Measurements from ENCODE around the gene YJU2.
"Not testable (repeated sequence)": the region's sequence is repeated elsewhere in the genome, so short reads cannot be mapped to it uniquely, and the experiment has no call there.

Gene YJU2

GRCh38 chr19:4229179-4229931 lies 17.5 kb upstream of the YJU2 start, which contains the start of gene EBI3:
Gene EBI3 (plus strand): TSS chr19:4229523. CDS start chr19:4229551, 28 bp downstream.
- DNase-seq, result no peak

DNA sequence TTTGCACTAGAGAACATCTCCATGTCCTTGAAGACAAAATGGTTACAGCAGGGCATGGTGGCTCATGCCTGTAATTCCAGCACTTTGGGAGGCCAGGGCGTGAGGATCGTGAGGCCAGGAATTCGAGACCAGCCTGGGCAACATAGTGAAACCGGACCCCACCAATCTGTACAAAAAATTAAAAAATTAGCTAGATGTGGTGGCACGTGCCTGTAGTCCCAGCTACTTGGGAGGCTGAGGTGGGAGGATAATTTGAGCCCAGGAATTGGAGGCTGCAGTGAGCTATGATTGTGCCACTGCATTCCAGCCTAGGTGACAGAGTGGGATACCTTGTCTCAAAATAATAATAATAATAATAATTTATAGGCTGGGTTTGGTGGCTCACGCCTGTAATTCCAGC lies 16.6 kb upstream of the YJU2 start:
- DNase-seq, result not testable (repeated sequence)

GRCh38 chr19:4231521-4231920 lies 15.4 kb upstream of the YJU2 start:
- DNase-seq, result not testable (repeated sequence)

- not testable (repeated sequence) for DNase-seq
Measured at GRCh38 chr19:4232139-4232538, 14.7 kb upstream of the YJU2 start.

GRCh38 chr19:4232614-4233281 lies 14.1 kb upstream of the YJU2 start:
- DNase-seq, result no peak

GRCh38 chr19:4233282-4233853 lies 13.5 kb upstream of the YJU2 start:
- peak; percentile 8 to 41 for DNase-seq

GRCh38 chr19:4234142-4234861 lies 12.6 kb upstream of the YJU2 start:
- DNase-seq, result no peak

- no peak for DNase-seq
Measured at GRCh38 chr19:4234862-4235201, 12.0 kb upstream of the YJU2 start.

GRCh38 chr19:4237510-4237909 lies 9.4 kb upstream of the YJU2 start:
- not testable (repeated sequence) for DNase-seq

- no peak for DNase-seq
Measured at GRCh38 chr19:4238831-4239230, 8.0 kb upstream of the YJU2 start.

- DNase-seq, result no peak
Measured at GRCh38 chr19:4241824-4242430, 5.0 kb upstream of the YJU2 start.

DNA sequence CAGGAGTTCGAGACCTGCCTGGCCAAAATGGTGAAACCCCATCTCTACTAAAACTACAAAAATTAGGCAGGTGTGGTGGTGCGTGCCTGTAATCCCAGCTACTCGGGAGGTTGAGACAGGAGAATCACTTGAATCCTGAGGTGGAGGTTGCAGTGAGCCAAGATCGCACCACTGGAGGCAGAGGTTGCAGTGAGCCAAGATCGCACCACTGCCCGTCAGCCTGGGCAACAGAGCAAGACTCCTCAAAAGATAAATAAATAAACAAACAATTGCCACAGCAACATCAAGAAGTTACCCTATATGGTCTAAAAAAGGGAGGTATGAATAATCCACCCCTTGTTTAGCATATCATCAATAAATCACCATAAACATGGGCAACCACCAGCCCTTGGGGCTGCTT lies 942 bp upstream of the YJU2 start:
- not testable (repeated sequence) for DNase-seq

GRCh38 chr19:4256563-4256962 lies 9.7 kb downstream of the YJU2 start:
- no peak for DNase-seq

GRCh38 chr19:4257025-4257424 lies 10.1 kb downstream of the YJU2 start:
- no peak for DNase-seq

GRCh38 chr19:4258181-4258580 lies 11.3 kb downstream of the YJU2 start:
- no peak for DNase-seq

GRCh38 chr19:4260613-4261191 lies 13.8 kb downstream of the YJU2 start:
- DNase-seq, result no peak

- no peak for DNase-seq
Measured at GRCh38 chr19:4264812-4265211, 17.9 kb downstream of the YJU2 start.

DNA sequence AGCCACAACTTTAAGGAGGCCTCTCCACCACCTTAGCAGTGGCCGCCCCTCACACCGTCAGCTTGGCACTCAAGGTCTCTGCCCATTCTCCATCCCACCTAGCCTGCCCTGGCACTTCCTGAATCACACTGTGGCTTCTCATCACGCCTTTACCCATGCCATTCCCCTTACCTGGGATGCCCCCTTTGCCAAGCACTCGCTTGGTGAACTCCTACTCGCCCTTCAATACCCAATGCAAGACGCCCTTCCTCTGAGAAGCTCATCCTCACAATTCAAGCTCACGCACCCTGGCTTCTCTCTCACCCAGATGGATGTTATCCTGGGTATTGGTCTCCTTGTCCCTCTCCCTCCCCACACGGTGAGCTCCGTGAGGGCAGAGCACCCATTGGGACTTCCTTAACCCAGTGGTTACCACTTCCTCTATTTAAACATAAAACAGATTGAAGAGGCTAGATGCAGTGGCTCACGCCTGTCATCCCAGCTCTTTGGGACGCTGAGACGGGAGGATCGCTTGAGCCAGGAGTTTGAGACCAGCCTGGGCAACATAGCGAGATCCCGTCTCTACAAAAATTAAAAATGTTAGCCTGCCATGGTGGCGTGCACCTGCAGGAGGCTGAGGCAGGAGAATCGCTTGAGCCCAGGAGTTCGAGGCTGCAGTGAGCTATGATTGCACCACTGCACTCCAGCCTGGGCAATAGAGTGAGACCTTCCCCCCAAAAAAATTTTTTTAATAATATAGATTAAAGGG lies 19.5 kb downstream of the YJU2 start:
- no peak for DNase-seq

DNA sequence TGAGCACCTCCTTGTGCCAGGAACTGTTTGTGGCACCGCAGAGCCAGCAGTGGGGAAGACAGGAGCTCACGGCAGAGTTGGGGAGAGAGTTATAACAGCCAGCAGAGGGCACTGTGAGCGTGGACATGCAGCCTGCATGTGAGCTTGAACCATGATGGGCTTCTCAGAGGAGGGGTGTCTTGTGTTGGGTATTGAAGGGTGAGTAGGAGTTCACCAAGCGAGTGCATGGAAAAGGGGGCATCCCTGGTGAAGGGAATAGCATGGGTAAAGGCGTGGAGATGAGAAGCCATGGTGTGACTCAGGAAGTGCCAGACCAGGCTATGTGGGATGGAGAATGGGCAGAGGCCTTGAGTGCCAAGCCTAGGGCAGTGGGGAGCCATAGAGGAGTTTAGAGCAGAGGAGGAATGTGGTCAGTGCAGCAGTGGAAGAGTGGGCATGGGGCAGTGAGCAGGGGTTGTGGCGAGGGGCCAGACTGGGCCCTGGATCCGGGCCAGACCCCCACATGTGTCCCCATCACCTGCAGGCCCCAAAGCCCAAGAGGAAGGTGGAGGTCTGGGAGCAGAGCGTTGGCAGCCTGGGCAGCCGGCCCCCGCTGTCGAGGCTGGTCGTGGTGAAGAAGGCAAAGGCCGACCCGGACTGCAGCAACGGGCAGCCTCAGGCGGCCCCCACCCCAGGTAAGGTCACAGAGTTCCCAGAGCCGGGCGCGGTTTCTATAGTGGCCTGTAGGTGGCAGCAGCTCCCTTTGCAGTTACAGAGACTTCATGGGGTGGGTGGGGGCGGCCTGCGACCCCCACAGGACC lies 20.4 kb downstream of the YJU2 start:
- DNase-seq, result no peak

DNA sequence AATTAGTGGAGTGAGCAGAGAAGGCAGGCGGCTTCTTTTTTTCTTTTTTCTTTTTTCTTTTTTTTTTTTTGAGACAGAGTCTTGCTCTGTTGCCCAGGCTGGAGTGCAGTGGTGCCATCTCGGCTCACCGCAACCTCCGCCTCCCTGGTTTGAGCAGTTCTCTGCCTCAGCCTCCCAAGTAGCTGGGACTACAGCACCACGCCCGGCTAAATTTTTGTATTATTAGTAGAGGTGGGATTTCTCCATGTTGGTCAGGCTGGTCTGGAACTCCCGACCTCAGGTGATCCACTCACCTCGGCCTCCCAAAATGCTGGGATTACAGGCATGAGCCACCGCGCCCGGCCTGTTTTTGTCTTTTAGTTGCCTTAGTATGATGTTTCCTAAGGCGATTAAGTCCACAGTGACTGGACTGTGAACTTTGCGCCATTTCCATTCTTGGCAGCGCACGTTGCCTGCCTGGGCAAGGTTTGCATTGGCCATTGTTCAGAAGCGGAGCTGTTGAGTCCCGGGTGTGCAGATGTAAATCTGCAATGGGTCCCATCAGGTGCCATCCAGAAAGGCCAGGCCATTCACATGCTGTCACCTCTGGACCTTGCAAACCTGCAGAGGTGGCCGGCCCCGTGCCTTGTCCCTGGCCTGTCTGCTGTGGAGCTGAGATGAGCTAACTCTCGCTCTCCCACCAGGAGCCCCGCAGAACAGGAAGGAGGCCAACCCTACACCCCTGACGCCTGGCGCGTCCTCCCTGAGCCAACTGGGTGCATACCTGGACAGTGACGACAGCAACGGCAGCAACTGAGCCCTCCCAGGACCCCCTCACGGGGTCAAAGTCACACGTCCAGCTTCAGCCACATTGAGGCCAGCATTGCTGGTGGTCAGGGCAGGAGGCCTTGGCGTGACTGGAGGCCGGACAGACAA lies 21.3 kb downstream of the YJU2 start:
- DNase-seq, result no peak

Data from NCI-H1930 (cell line).